Measurements from ENCODE around the gene HDAC10.

- TF ChIP-seq, protein P1, sequence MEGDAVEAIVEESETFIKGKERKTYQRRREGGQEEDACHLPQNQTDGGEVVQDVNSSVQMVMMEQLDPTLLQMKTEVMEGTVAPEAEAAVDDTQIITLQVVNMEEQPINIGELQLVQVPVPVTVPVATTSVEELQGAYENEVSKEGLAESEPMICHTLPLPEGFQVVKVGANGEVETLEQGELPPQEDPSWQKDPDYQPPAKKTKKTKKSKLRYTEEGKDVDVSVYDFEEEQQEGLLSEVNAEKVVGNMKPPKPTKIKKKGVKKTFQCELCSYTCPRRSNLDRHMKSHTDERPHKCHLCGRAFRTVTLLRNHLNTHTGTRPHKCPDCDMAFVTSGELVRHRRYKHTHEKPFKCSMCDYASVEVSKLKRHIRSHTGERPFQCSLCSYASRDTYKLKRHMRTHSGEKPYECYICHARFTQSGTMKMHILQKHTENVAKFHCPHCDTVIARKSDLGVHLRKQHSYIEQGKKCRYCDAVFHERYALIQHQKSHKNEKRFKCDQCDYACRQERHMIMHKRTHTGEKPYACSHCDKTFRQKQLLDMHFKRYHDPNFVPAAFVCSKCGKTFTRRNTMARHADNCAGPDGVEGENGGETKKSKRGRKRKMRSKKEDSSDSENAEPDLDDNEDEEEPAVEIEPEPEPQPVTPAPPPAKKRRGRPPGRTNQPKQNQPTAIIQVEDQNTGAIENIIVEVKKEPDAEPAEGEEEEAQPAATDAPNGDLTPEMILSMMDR (IDR thresholded peaks at IDR 0.05; ENCODE audit: poor library complexity): no peak
- TF ChIP-seq EZH2 (IDR thresholded peaks at IDR 0.05; ENCODE audit: borderline replicate concordance): no peak
Measured at GRCh38 chr22:50280708-50281383, 29.8 kb upstream of the HDAC10 start.
